ENCODE data around the gene EIF5B. TPM values are rescaled to one million over a fixed set of nuclear protein-coding genes. Genes with fewer than 3 reads are reported as not detected.

EIF5B gene
- total RNA-seq, 4 donors from 2014 or later, result 31.5 to 55.2 (median 34.5) TPM

GRCh38 chr2:99386011-99386410, 48.8 kb downstream of the EIF5B start:
- H3K9me3 ChIP-seq, result no peaks in the 10 kb centered on the region
- TF ChIP-seq EP300 (IDR thresholded peaks at IDR 0.05) (no peak), POLR2A (IDR thresholded peaks at IDR 0.05) (no peak), POLR2AphosphoS5 (IDR thresholded peaks at IDR 0.05) (no peak), CTCF (IDR thresholded peaks at IDR 0.05) (no peak)
- H3K36me3 ChIP-seq, result peaks cover 54% of the 10 kb centered on the region
- DNase-seq (ENCODE audit: low spot score in 2 of 2), result no peak
- H3K4me1 ChIP-seq, result no peaks in the 10 kb centered on the region
- 94% methylated on average over 2 of the region's 2 CpGs for WGBS
- H3K27me3 ChIP-seq, result no peaks in the 10 kb centered on the region
- no peak overlapping the region for H3K4me3 ChIP-seq
- no peak overlapping the region for H3K27ac ChIP-seq

DNA sequence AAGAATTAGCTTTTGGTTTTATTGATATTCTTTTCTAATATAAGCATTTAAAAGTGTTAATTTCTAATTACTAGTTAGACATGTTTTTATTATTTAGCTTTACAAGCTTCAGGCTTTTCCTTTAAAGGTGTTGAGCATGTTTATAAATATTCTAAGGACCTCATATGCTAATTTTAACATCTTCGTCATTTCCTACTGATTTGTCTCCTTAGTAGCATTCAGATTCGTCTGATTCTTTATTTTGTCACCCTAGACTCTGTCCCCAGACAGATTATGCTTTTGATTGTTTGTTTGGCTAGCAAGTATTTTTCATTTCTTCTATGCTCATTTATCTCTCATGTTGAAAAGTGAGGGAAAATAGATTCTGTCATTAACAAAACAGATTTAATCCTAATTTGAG, 51.7 kb downstream of the EIF5B start:
- no peaks in the 10 kb centered on the region for H3K9me3 ChIP-seq
- no peaks in the 10 kb centered on the region for H3K27me3 ChIP-seq
- WGBS, result 83% methylated on average over 2 of the region's 2 CpGs
- H3K4me1 ChIP-seq, result no peaks in the 10 kb centered on the region
- no peak for DNase-seq (ENCODE audit: low spot score in 2 of 2)
- TF ChIP-seq EP300 (IDR thresholded peaks at IDR 0.05), result no peak
- no peak for TF ChIP-seq CTCF (IDR thresholded peaks at IDR 0.05)
- TF ChIP-seq POLR2AphosphoS5 (IDR thresholded peaks at IDR 0.05), result no peak
- no peak for TF ChIP-seq POLR2A (IDR thresholded peaks at IDR 0.05)
- no peak overlapping the region for H3K27ac ChIP-seq
- peaks cover 53% of the 10 kb centered on the region for H3K36me3 ChIP-seq
- no peak overlapping the region for H3K4me3 ChIP-seq

DNA sequence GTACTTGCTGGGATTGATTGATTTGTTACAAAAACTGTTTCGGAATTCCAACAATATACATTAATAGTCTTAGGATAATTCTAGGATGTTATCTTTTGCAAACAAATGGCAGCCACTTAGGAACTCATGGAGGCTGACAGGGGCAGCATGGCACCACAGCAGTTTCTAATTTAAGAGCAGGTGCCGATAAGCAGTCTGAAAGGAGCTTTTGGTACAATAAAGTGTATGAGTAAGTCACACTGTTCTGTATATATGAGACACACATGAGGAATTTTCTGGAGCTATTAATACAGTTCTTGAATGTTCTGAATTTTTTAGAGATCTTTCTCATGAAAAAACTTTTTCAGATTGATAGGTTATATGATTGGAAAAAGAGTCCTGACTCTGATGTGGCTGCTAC, 52.2 kb downstream of the EIF5B start:
- H3K4me3 ChIP-seq, result no peak overlapping the region
- H3K27me3 ChIP-seq, result no peaks in the 10 kb centered on the region
- H3K36me3 ChIP-seq, result peaks cover 55% of the 10 kb centered on the region
- no peak overlapping the region for H3K27ac ChIP-seq
- no peak for DNase-seq (ENCODE audit: low spot score in 2 of 2)
- H3K9me3 ChIP-seq, result no peaks in the 10 kb centered on the region
- H3K4me1 ChIP-seq, result no peaks in the 10 kb centered on the region
- no peak for TF ChIP-seq POLR2A (IDR thresholded peaks at IDR 0.05)
- TF ChIP-seq CTCF (IDR thresholded peaks at IDR 0.05), result no peak
- TF ChIP-seq EP300 (IDR thresholded peaks at IDR 0.05), result no peak
- no peak for TF ChIP-seq POLR2AphosphoS5 (IDR thresholded peaks at IDR 0.05)
- 95% methylated on average over 2 of the region's 2 CpGs for WGBS

DNA sequence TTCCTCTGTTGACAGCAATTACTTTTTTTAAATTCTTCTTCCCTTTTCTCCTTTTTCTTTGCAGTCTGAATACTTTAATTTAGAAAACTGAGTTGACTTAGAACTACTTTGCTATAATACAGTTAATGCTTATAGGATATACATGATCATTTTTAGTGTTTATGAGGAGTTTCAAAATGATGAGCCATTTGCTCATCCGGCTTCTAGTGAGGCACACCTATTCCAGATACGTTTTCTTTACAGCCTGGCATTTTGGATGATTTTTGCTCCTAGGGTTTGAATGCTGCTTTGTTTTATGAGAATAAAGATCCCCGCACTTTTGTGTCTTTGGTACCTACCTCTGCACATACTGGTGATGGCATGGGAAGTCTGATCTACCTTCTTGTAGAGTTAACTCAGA, 52.8 kb downstream of the EIF5B start:
- Histone ChIP-seq H3K27ac (no peak overlapping the region), H3K9me3 (no peaks in the 10 kb centered on the region), H3K27me3 (no peaks in the 10 kb centered on the region), H3K4me3 (no peak overlapping the region), H3K36me3 (peaks cover 55% of the 10 kb centered on the region), H3K4me1 (no peaks in the 10 kb centered on the region)
- 95% methylated on average over 3 of the region's 3 CpGs for WGBS
- no peak for TF ChIP-seq EP300 (IDR thresholded peaks at IDR 0.05)
- TF ChIP-seq POLR2A (IDR thresholded peaks at IDR 0.05), result no peak
- no peak for TF ChIP-seq CTCF (IDR thresholded peaks at IDR 0.05)
- no peak for TF ChIP-seq POLR2AphosphoS5 (IDR thresholded peaks at IDR 0.05)
- no peak for DNase-seq (ENCODE audit: low spot score in 2 of 2)

DNA sequence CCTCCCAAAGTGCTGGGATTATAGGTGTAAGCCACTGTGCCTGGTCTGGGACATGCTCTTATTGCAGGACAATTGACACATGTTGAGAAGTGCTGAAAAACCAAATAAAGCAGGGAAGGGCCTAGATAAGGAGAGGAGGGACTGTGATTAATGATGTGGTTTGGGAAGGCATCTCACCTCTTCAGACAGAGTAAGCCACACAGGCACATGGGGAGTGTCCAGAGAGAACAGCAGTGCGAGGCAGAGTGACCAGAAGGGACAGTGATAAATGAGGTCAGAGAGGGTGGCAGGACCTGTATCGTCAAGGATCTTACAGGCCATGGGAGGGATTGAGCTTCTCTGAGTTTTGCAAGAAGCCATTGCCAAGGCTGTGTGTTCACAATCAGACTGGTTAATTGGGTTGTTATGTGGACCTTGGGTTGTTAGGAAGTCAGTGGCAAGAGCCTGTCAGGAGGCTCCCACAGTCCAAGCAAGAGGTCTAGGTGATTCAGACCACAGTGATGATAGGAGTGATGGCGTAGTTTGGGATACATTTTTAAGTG, 58.5 kb downstream of the EIF5B start:
- WGBS, result 91% methylated on average over 3 of the region's 3 CpGs

More for the DNA sequence above, 58.5 kb downstream of the EIF5B start:
- Histone ChIP-seq H3K27me3 (no peaks in the 10 kb centered on the region), H3K9me3 (no peaks in the 10 kb centered on the region), H3K27ac (no peak overlapping the region), H3K4me1 (peaks cover 4% of the 10 kb centered on the region), H3K4me3 (no peak overlapping the region), H3K36me3 (peaks cover 91% of the 10 kb centered on the region)
- TF ChIP-seq POLR2A (IDR thresholded peaks at IDR 0.05), result no peak
- no peak for TF ChIP-seq CTCF (IDR thresholded peaks at IDR 0.05)
- TF ChIP-seq EP300 (IDR thresholded peaks at IDR 0.05), result no peak
- no peak for TF ChIP-seq POLR2AphosphoS5 (IDR thresholded peaks at IDR 0.05)
- DNase-seq (ENCODE audit: low spot score in 2 of 2), result no peak

Data from suprapubic skin (tissue), 4 donors.